ENCODE measurements around the gene CNKSR3. TPM values are rescaled to one million over a fixed set of nuclear protein-coding genes. Genes with fewer than 3 reads are reported as not detected.

The CNKSR3 gene
- total RNA-seq, 1 donor from 2014 or later: 0.09 TPM

DNA sequence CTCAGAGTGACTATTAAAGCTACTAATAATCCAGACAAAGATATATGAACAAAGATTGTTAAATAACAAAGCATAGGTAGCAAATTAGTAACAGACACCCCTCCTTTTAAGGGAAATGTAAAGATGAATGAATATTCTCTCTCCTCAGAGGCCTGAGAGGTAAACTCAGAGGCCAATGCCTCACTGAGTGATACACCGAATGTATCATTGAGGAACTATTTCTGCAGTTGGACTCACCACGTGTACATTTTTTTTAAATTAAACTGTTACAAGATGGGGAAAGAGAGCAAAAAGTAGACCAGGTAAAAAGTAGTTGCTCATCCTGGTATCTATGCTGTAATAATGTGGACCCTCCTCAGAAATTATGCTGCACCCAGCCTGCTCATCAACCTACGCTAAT lies 81.6 kb downstream of the CNKSR3 start:
- DNase-seq (ENCODE audit: low spot score): no peak
- Mint-ChIP-seq H3K4me3 (ENCODE audit: low read depth) (no peak overlapping the region), H3K27ac (no peak overlapping the region), H3K27me3 (ENCODE audit: low read depth) (peaks cover 12% of the 10 kb centered on the region), H3K4me1 (ENCODE audit: low read depth) (no peaks in the 10 kb centered on the region), H3K36me3 (ENCODE audit: low read depth) (no peaks in the 10 kb centered on the region), H3K9me3 (no peaks in the 10 kb centered on the region)
- intact Hi-C loops (cut with micrococcal nuclease): no loop called here

DNA sequence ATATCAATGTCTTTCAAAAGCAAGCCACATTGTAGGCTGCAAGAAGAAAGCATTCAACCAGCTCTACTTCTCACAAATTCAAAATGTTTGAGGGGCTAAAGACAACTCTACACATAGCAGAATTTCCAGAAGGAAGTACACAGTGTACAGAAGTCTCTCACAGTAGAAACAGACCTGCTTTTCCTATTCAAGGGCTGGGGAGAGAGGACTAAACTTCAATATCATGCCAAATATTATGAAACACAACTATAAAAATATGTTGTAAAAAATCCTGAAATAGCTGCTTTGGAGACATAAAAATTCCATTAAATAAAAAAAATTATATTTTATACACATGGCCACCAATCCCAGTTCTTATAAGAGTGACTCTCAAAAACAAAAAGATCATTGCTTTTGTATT lies 83.0 kb downstream of the CNKSR3 start:
- H3K9me3 Mint-ChIP-seq: no peaks in the 10 kb centered on the region
- no peak for DNase-seq (ENCODE audit: low spot score)
- no peak overlapping the region for H3K4me3 Mint-ChIP-seq (ENCODE audit: low read depth)
- no peak overlapping the region for H3K27ac Mint-ChIP-seq
- intact Hi-C loops (cut with micrococcal nuclease): no loop called here
- H3K4me1 Mint-ChIP-seq (ENCODE audit: low read depth): no peaks in the 10 kb centered on the region
- H3K36me3 Mint-ChIP-seq (ENCODE audit: low read depth): no peaks in the 10 kb centered on the region
- H3K27me3 Mint-ChIP-seq (ENCODE audit: low read depth): peaks cover 10% of the 10 kb centered on the region

DNA sequence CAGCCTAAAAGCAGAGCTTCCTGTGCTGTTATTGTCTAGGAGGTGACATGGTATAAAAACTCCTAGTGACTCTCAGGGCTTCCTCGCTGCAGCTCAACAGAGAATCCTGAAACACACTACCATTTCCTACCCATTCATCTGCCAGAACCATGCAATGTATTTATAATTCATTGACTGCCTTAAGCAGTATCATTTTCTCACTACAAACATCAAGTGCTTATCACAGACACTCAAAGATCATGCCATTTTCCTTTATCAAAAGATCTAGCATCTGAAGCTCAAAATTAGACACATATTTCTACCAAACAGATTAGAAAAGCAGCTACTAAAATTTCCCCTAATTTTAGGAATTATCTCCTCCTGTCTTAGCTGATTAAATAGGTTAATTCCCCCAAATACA lies 83.5 kb downstream of the CNKSR3 start:
- H3K27me3 Mint-ChIP-seq (ENCODE audit: low read depth): peaks cover 6% of the 10 kb centered on the region
- H3K4me3 Mint-ChIP-seq (ENCODE audit: low read depth): no peak overlapping the region
- no peaks in the 10 kb centered on the region for H3K36me3 Mint-ChIP-seq (ENCODE audit: low read depth)
- DNase-seq (ENCODE audit: low spot score): no peak
- H3K4me1 Mint-ChIP-seq (ENCODE audit: low read depth): no peaks in the 10 kb centered on the region
- no peak overlapping the region for H3K27ac Mint-ChIP-seq
- intact Hi-C loops (cut with micrococcal nuclease): no loop called here
- no peaks in the 10 kb centered on the region for H3K9me3 Mint-ChIP-seq

GRCh38 chr6:154425034-154425433 lies 85.5 kb downstream of the CNKSR3 start:
- DNase-seq (ENCODE audit: low spot score): no peak

DNA sequence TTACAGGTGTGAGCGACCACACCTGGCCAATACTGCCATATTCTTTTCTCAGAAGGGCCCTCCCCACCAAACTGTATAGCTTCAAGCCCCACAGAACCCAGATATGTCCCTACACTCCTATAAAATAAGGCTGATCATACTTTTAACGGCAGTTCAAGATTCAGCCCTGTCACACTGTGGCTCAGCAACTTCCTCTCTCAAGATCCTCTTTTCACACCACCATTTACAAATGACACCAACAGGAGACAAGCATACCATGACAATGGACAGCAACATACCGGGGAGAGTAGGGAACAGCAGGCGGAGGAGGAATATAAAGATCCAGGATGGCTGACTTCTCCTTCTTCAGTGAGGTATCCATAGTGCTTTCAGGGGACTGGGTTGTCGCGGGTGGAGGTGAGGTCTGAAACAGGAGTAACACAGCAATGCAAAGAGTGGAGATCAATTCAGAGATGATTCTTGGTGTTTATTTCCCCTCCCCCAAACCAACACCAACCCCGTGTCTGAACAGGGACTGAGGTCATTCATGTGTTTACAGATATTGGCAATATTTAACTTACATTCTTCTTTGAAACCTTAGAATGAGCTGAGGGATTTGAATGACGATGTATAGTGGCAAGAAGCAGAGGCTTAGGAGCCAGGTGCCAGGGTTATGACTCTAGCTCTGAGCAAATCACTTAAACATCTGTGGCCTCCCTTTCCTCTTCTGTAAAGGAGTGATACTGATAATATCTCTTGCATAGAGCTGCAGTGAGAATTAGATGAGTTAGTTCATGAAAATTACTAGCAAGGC lies 96.3 kb downstream of the CNKSR3 start:
- Mint-ChIP-seq H3K27ac (no peak overlapping the region), H3K4me3 (ENCODE audit: low read depth) (no peak overlapping the region), H3K9me3 (no peaks in the 10 kb centered on the region), H3K4me1 (ENCODE audit: low read depth) (peaks cover 18% of the 10 kb centered on the region), H3K36me3 (ENCODE audit: low read depth) (no peaks in the 10 kb centered on the region), H3K27me3 (ENCODE audit: low read depth) (no peaks in the 10 kb centered on the region)
- DNase-seq (ENCODE audit: low spot score): no peak
- intact Hi-C loops (cut with micrococcal nuclease): loop anchor here (5.0 kb wide), 1 partner anchor 167 kb away; no protein-coding TSS in a partner anchor

More at GRCh38 chr6:154425034-154425433, 85.5 kb downstream of the CNKSR3 start:
- no peak overlapping the region for H3K27ac Mint-ChIP-seq
- H3K4me1 Mint-ChIP-seq (ENCODE audit: low read depth): no peaks in the 10 kb centered on the region
- no peak overlapping the region for H3K4me3 Mint-ChIP-seq (ENCODE audit: low read depth)
- no peaks in the 10 kb centered on the region for H3K36me3 Mint-ChIP-seq (ENCODE audit: low read depth)
- peaks cover 6% of the 10 kb centered on the region for H3K27me3 Mint-ChIP-seq (ENCODE audit: low read depth)
- no peaks in the 10 kb centered on the region for H3K9me3 Mint-ChIP-seq
- intact Hi-C loops (cut with micrococcal nuclease): no loop called here

- DNase-seq (ENCODE audit: low spot score): no peak
- intact Hi-C loops (cut with micrococcal nuclease): loop anchor here (5.0 kb wide), 1 partner anchor 165 kb away; no protein-coding TSS in a partner anchor
- no peaks in the 10 kb centered on the region for H3K36me3 Mint-ChIP-seq (ENCODE audit: low read depth)
- H3K27ac Mint-ChIP-seq: no peak overlapping the region
- H3K4me3 Mint-ChIP-seq (ENCODE audit: low read depth): no peak overlapping the region
- H3K4me1 Mint-ChIP-seq (ENCODE audit: low read depth): peaks cover 18% of the 10 kb centered on the region
- no peaks in the 10 kb centered on the region for H3K9me3 Mint-ChIP-seq
- H3K27me3 Mint-ChIP-seq (ENCODE audit: low read depth): no peaks in the 10 kb centered on the region
Measured at GRCh38 chr6:154412106-154412820, 98.2 kb downstream of the CNKSR3 start.

- Mint-ChIP-seq H3K27me3 (ENCODE audit: low read depth) (no peaks in the 10 kb centered on the region), H3K4me1 (ENCODE audit: low read depth) (peaks cover 18% of the 10 kb centered on the region), H3K4me3 (ENCODE audit: low read depth) (no peak overlapping the region), H3K27ac (peak overlapping the region; percentile 70), H3K36me3 (ENCODE audit: low read depth) (no peaks in the 10 kb centered on the region), H3K9me3 (no peaks in the 10 kb centered on the region)
- DNase-seq (ENCODE audit: low spot score): no peak
- intact Hi-C loops (cut with micrococcal nuclease): loop anchor here (2.0 to 5.0 kb wide), 2 partner anchors 58 to 164 kb away; no protein-coding TSS in a partner anchor
Measured at GRCh38 chr6:154411076-154411475, 99.4 kb downstream of the CNKSR3 start.

DNA sequence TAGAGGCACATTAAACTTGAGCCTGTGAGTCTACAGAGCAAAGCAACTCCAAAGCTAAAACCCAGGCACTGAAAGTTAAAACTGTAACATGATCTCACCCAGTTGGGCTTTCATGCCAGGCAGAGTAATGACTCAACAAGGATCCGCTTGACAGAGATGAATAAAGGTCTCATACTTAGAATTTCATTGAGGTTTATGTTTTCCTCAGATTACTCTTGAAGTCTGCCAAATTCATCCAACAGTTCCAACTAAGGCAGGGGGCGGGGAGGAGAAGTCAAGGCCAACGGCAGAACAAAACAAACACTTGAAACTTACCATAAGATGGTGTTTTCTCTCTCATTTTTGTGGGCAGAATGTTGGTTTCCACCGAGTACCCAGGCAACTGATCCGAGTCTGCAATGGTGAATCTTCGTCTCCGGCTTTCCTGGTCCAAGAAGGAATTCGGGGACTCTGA lies 99.8 kb downstream of the CNKSR3 start:
- H3K27me3 Mint-ChIP-seq (ENCODE audit: low read depth): no peaks in the 10 kb centered on the region
- intact Hi-C loops (cut with micrococcal nuclease): loop anchor here (1.0 to 5.0 kb wide), 3 partner anchors 37 to 163 kb away; no protein-coding TSS in a partner anchor
- no peaks in the 10 kb centered on the region for H3K36me3 Mint-ChIP-seq (ENCODE audit: low read depth)
- DNase-seq (ENCODE audit: low spot score): no peak
- no peaks in the 10 kb centered on the region for H3K9me3 Mint-ChIP-seq
- peak overlapping the region; percentile 70 for H3K27ac Mint-ChIP-seq
- peaks cover 18% of the 10 kb centered on the region for H3K4me1 Mint-ChIP-seq (ENCODE audit: low read depth)
- no peak overlapping the region for H3K4me3 Mint-ChIP-seq (ENCODE audit: low read depth)

- Mint-ChIP-seq H3K36me3 (ENCODE audit: low read depth) (no peaks in the 10 kb centered on the region), H3K27ac (no peak overlapping the region), H3K27me3 (ENCODE audit: low read depth) (no peaks in the 10 kb centered on the region), H3K4me1 (ENCODE audit: low read depth) (peaks cover 16% of the 10 kb centered on the region), H3K4me3 (ENCODE audit: low read depth) (no peak overlapping the region), H3K9me3 (no peaks in the 10 kb centered on the region)
- no peak for DNase-seq (ENCODE audit: low spot score)
- intact Hi-C loops (cut with micrococcal nuclease): no loop called here
Measured at GRCh38 chr6:154408891-154409500, 101.5 kb downstream of the CNKSR3 start.

GRCh38 chr6:154407440-154407839 lies 103.0 kb downstream of the CNKSR3 start:
- no peaks in the 10 kb centered on the region for H3K27me3 Mint-ChIP-seq (ENCODE audit: low read depth)
- no peaks in the 10 kb centered on the region for H3K9me3 Mint-ChIP-seq
- H3K36me3 Mint-ChIP-seq (ENCODE audit: low read depth): no peaks in the 10 kb centered on the region
- intact Hi-C loops (cut with micrococcal nuclease): no loop called here
- DNase-seq (ENCODE audit: low spot score): no peak
- no peak overlapping the region for H3K4me3 Mint-ChIP-seq (ENCODE audit: low read depth)
- no peak overlapping the region for H3K27ac Mint-ChIP-seq
- peaks cover 16% of the 10 kb centered on the region for H3K4me1 Mint-ChIP-seq (ENCODE audit: low read depth)

GRCh38 chr6:154406869-154407268 lies 103.6 kb downstream of the CNKSR3 start:
- no peaks in the 10 kb centered on the region for H3K27me3 Mint-ChIP-seq (ENCODE audit: low read depth)
- no peaks in the 10 kb centered on the region for H3K36me3 Mint-ChIP-seq (ENCODE audit: low read depth)
- H3K27ac Mint-ChIP-seq: no peak overlapping the region
- intact Hi-C loops (cut with micrococcal nuclease): no loop called here
- H3K4me3 Mint-ChIP-seq (ENCODE audit: low read depth): no peak overlapping the region
- DNase-seq (ENCODE audit: low spot score): no peak
- H3K9me3 Mint-ChIP-seq: no peaks in the 10 kb centered on the region
- H3K4me1 Mint-ChIP-seq (ENCODE audit: low read depth): peaks cover 16% of the 10 kb centered on the region

DNA sequence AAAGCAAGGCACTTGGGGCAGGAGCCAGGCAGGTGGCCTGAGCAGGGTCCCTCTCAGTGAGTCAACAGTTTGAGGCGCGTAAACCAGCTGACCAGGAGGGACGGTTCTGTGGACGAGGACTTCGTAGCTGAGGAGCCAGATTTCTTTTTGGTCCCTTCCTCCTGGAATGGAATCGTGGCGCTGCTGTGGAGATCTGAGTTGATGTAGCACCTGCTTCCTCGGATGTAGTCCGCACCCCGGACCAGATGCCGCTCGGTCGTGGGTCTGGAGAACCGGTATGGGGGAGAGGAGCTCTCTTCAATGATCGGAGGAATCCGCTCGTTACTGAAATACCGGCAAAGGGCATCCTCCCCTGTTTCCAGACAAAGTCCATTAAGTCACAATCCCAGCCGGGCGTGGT lies 104.2 kb downstream of the CNKSR3 start:
- no peak overlapping the region for H3K4me3 Mint-ChIP-seq (ENCODE audit: low read depth)
- DNase-seq (ENCODE audit: low spot score): no peak
- H3K27me3 Mint-ChIP-seq (ENCODE audit: low read depth): no peaks in the 10 kb centered on the region
- intact Hi-C loops (cut with micrococcal nuclease): no loop called here
- no peaks in the 10 kb centered on the region for H3K9me3 Mint-ChIP-seq
- H3K4me1 Mint-ChIP-seq (ENCODE audit: low read depth): peaks cover 14% of the 10 kb centered on the region
- no peaks in the 10 kb centered on the region for H3K36me3 Mint-ChIP-seq (ENCODE audit: low read depth)
- H3K27ac Mint-ChIP-seq: no peak overlapping the region
